ENCODE results near the gene RASL11B. TPM values are rescaled to one million over a fixed set of nuclear protein-coding genes. Genes with fewer than 3 reads are reported as not detected.
A peak's percentile ranks its signal among the peaks of the same experiment; 100 is the strongest.

The RASL11B gene
- total RNA-seq: 0.77 and 1.3 TPM in 2 replicates

- FAIRE-seq (no peak), DNase-seq (ENCODE audit: low read depth) (peak; percentile 38)
- H3K36me3 ChIP-seq (ENCODE audit: control insufficient read depth, insufficient read depth, low read length): peaks cover 3% of the 10 kb centered on the region
- H3K4me3 ChIP-seq (ENCODE audit: low read depth, low read length): peak within 1 kb of the TSS; percentile 69
- no peaks in the 10 kb centered on the region for H3K27me3 ChIP-seq (ENCODE audit: control insufficient read depth, insufficient read depth, low read length)
- TF ChIP-seq CTCF (IDR thresholded peaks at IDR 0.05; ENCODE audit: insufficient read depth, low read length, severe bottlenecking): no peak
Measured at GRCh38 chr4:52861879-52862616, at the start of gene RASL11B. Gene RASL11B, plus strand, starts transcription at chr4:52862317. Its CDS starts 191 bp downstream, at chr4:52862508.

- DNase-seq (ENCODE audit: low read depth): no peak
- TF ChIP-seq CTCF (IDR thresholded peaks at IDR 0.05; ENCODE audit: insufficient read depth, low read length, severe bottlenecking): no peak
- Histone ChIP-seq H3K4me3 (ENCODE audit: low read depth, low read length) (no peak overlapping the region), H3K36me3 (ENCODE audit: control insufficient read depth, insufficient read depth, low read length) (no peaks in the 10 kb centered on the region), H3K27me3 (ENCODE audit: control insufficient read depth, insufficient read depth, low read length) (no peaks in the 10 kb centered on the region)
- no peak for FAIRE-seq
Measured at GRCh38 chr4:52813546-52813945, 48.6 kb upstream of the RASL11B start.

GRCh38 chr4:52822583-52822971 lies 39.5 kb upstream of the RASL11B start:
- Histone ChIP-seq H3K27me3 (ENCODE audit: control insufficient read depth, insufficient read depth, low read length) (no peaks in the 10 kb centered on the region), H3K36me3 (ENCODE audit: control insufficient read depth, insufficient read depth, low read length) (no peaks in the 10 kb centered on the region), H3K4me3 (ENCODE audit: low read depth, low read length) (no peak overlapping the region)
- no peak for TF ChIP-seq CTCF (IDR thresholded peaks at IDR 0.05; ENCODE audit: insufficient read depth, low read length, severe bottlenecking)
- FAIRE-seq (no peak), DNase-seq (ENCODE audit: low read depth) (no peak)

- Histone ChIP-seq H3K4me3 (ENCODE audit: low read depth, low read length) (no peak overlapping the region), H3K27me3 (ENCODE audit: control insufficient read depth, insufficient read depth, low read length) (no peaks in the 10 kb centered on the region), H3K36me3 (ENCODE audit: control insufficient read depth, insufficient read depth, low read length) (no peaks in the 10 kb centered on the region)
- DNase-seq (ENCODE audit: low read depth): peak; percentile 96
- no peak for TF ChIP-seq CTCF (IDR thresholded peaks at IDR 0.05; ENCODE audit: insufficient read depth, low read length, severe bottlenecking)
- peak; percentile 70 for FAIRE-seq
Measured at GRCh38 chr4:52822972-52823701, 39.0 kb upstream of the RASL11B start.

GRCh38 chr4:52823702-52824092 lies 38.4 kb upstream of the RASL11B start:
- FAIRE-seq (no peak), DNase-seq (ENCODE audit: low read depth) (no peak)
- no peaks in the 10 kb centered on the region for H3K27me3 ChIP-seq (ENCODE audit: control insufficient read depth, insufficient read depth, low read length)
- H3K36me3 ChIP-seq (ENCODE audit: control insufficient read depth, insufficient read depth, low read length): no peaks in the 10 kb centered on the region
- TF ChIP-seq CTCF (IDR thresholded peaks at IDR 0.05; ENCODE audit: insufficient read depth, low read length, severe bottlenecking): no peak
- H3K4me3 ChIP-seq (ENCODE audit: low read depth, low read length): no peak overlapping the region
